A549 treated with Mapracorat at 1 μM for 4 hours (cell line): ENCODE measurements around the gene LINGO4. TPM values are rescaled to one million over a fixed set of nuclear protein-coding genes. Genes with fewer than 3 reads are reported as not detected.

Source experiments
- total RNA-seq: library from RNA; stranded (reverse); fragments of 200-300 nt; extraction: Qiagen RNA extraction; gene quantifications from 5 replicates; pipeline ENCODE4 v1.2.3, GENCODE V29; 2022

LINGO4 gene, protein sequence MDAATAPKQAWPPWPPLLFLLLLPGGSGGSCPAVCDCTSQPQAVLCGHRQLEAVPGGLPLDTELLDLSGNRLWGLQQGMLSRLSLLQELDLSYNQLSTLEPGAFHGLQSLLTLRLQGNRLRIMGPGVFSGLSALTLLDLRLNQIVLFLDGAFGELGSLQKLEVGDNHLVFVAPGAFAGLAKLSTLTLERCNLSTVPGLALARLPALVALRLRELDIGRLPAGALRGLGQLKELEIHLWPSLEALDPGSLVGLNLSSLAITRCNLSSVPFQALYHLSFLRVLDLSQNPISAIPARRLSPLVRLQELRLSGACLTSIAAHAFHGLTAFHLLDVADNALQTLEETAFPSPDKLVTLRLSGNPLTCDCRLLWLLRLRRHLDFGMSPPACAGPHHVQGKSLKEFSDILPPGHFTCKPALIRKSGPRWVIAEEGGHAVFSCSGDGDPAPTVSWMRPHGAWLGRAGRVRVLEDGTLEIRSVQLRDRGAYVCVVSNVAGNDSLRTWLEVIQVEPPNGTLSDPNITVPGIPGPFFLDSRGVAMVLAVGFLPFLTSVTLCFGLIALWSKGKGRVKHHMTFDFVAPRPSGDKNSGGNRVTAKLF
- not detected in 5 replicates for total RNA-seq

DNA sequence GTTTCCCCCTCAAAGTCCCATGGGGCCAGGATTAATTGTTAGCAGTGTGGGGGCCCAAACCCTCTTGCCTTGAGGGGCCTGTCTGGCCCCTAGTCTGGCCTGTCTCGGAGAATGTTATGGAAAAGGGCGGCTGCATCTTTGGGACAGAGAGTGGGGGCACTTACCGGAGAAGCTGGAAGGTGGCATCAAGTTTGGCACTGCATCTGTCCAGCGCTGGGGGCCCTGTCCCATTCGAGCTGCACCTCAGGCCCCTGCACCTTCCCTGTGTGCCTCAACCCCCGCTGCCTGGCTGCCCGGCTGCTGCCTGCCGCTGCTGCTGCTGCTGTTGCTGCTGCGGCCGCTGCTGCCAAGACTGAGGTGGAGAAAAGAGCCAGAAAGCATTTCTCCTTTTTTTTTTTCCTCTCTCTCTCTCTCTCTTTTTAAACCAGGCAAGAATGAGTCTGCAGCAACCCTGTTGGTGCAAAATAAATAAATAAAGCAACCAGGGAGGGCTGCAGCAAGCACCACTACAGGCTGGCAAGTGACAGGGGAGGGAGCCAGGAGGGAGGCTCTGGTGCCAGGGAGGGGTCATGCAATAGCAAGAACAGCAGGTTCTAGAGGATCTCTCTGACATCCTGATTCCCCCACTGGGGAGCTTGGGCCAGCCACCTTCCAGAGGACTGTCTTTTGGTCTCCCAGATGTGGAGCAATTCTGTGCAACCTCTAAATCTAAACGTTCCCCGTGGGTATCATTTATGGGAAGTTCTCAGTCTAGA lies at the start of gene LINGO4:
Gene LINGO4 (minus strand): TSS at position 354 of the 755 bp plus-strand sequence. CDS start 2,715 bp downstream, outside the sequence.

DNA sequence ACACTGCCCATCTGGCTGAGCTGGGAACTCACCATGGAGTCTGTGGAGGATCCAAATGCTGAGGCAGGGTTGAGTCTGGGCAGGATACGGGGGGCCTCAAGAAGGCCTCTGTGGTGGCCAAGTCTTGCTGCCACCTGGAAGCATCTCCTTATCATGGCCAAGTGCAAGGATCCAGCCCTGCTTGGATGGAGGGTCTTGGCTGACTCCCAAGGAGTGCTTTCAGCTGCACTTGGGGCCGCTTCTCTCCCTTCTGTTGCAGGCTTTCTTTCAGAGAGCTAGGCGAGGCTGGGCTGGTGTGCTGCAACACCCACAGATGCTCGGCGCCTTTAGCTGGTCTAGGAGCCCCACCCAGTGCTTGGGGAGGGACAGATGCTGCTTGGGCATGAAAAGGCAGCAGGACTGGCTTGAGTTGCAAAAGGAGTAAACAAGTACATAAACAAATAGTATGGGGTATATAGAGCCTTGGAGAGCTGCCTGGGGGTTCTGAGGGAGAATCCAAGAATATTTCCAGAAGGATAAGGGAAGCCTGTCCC lies 48.3 kb upstream of the LINGO4 start, which contains the start of gene THEM5:
Gene THEM5 (minus strand): TSS at position 302 of the 533 bp plus-strand sequence. CDS start 147 bp downstream, at position 155.

DNA sequence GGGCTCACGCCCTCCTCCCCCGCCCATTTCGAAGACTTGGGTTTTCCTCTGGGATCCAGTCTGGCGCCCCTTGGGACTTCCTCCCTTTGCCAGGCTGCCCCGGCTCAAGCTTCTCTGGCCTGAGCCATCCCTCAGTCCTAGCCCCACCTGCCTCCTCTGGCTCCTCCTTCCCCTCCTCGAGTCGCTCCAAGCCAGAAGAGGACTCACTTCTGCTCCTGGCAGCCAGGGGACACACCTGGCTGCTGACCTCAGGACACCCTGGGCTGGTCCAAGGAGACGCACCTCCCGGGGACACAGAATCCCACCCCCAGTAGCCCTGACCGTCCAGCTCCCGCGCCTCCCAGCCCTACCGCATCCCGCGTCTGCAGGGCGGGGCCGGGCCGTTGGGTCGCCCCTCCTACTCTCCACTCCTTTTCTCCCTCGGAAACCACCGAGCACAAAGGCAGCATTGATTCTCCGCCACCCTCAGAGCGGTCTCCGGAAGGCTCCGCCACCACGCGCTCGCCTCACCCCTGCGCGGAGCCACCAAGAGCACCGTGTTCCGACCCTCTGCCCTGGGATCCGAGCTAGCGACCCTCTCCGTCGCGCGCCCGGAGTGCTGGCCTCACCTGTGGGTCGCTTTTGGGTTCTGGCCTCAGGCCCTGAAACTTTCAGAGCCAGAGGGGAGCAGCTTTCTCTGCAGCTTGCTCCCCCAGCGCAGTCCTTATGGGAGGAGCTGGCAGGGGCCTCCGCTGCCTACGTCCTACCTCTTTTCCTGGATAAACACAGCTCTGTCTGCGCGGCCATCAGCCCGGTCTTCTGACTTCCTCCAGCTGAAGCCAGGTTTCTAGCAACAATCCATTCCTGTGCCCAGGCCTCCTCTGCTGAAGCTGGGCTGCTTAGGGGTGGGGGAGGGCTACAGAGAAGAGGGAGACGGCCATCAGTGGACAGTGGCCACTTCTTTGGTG lies 34.5 kb upstream of the LINGO4 start, which contains the start of gene C2CD4D:
Gene C2CD4D (minus strand): TSS at position 364 of the 947 bp plus-strand sequence. CDS start 831 bp downstream, outside the sequence.

DNA sequence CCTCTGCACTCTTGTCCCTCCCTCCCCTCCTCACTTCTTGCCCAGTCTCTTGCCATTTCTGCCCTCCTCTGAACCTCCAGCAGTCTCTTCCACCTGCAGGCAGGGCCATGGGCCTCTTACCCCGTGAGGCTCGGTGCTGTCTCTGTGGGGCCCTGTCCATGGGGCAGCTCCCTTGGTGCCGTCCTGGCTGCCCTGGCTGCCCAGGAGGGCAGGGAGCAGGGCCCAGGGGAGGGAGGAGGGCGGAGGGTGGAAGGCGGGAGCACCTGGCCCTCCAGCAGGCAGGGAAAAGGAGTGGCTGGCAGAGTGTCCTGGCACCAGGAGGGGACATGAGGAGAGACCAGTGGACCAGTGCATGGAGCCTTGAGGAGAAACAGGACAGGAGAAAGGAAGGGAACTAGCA lies 26.4 kb upstream of the LINGO4 start, which contains the start of gene RORC:
Gene RORC (minus strand): TSS at position 198 of the 400 bp plus-strand sequence. CDS start 38 bp downstream, at position 160.

GRCh38 chr1:151790071-151790939 lies 14.9 kb downstream of the LINGO4 start, which contains the start of gene TDRKH:
Gene TDRKH, minus strand, starts transcription at chr1:151790500. Its CDS starts 7,478 bp downstream, at chr1:151783022.

DNA sequence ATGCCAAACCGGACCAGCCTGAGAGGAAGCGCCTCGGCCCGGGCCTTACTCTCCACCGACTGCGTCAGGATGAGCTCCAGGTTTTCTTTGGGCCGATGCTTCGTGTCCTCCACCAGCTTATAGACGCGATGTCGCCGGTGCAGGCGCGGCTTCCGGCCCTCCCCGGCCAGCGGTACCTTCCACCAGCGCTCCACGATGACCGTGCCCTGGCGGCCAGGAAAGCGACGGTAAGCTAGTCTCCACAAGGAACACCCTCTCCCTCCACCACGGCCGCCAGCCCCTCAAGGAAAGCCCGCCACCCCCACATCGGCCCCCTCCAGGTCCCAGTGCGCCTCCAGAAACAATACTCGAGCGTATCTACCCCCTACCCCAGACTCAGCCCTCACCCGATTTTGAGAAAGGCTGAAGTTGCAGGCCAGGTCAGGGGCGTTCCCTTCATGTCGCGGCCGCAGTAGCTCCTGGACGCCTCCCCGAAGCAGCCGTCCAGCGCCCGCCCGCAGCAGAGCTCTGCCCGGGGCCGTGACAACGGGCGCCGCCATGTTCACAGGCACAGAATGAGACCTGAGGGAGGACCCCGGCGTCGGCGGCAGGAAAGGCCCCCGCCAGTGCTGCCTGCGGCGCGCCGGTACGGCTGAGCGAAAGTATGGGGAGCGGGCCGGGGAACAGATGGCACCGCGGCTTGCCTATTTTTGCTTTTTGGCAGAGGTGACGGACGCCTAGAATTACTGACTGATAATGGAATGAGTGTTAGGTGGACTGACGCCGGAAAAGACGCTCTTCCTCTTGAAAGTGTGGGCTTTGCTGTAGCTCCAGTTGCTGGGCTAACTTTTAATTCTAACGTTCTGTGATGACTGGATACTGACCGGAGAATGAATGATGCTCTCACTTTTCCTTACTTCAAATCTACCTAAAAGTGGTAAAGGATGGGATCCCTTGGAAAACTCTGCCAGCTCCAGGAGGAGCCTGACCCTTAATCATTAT lies 42.0 kb downstream of the LINGO4 start, which contains the start of gene MRPL9:
Gene MRPL9 (minus strand): TSS at position 556 of the 981 bp plus-strand sequence. CDS start 17 bp downstream, at position 539.

Other genes with a start within 250 kb of the LINGO4 start
- 7.0 to 10.3 TPM (median 7.4 TPM) in 5 replicates for gene SNX27, start 193.4 kb downstream of the LINGO4 start, total RNA-seq
- gene CELF3, start 88.6 kb downstream of the LINGO4 start, total RNA-seq, result not detected in 5 replicates
- not detected in 5 replicates for gene RIIAD1, start 83.9 kb downstream of the LINGO4 start, total RNA-seq
- gene MRPL9, start 41.9 kb downstream of the LINGO4 start, total RNA-seq, result 73.9 to 90.5 TPM (median 84.1 TPM) in 5 replicates
- gene TDRKH, start 14.9 kb downstream of the LINGO4 start, total RNA-seq, result 5.0 to 5.4 TPM (median 5.1 TPM) in 5 replicates
- gene RORC, start 26.4 kb upstream of the LINGO4 start, total RNA-seq, result 0.04 to 0.05 TPM in 2 of 5 replicates, not detected in the others
- gene C2CD4D, start 34.4 kb upstream of the LINGO4 start, total RNA-seq, result not detected in 5 replicates
- not detected in 5 replicates for gene THEM5, start 48.3 kb upstream of the LINGO4 start, total RNA-seq
- 13.0 to 14.1 TPM (median 13.9 TPM) in 5 replicates for gene THEM4, start 104.1 kb upstream of the LINGO4 start, total RNA-seq
- 2,101 to 2,395 TPM (median 2,281 TPM) in 5 replicates for gene S100A10, start 188.4 kb upstream of the LINGO4 start, total RNA-seq
- gene S100A11, start 231.6 kb upstream of the LINGO4 start, total RNA-seq, result 1,798 to 1,960 TPM (median 1,929 TPM) in 5 replicates